ENCODE results near the gene DBP. TPM values are rescaled to one million over a fixed set of nuclear protein-coding genes. Genes with fewer than 3 reads are reported as not detected.

DBP gene
- total and polyA plus RNA-seq, 7 donors, result 6.2 to 14.1 (median 10.5) TPM

DNA sequence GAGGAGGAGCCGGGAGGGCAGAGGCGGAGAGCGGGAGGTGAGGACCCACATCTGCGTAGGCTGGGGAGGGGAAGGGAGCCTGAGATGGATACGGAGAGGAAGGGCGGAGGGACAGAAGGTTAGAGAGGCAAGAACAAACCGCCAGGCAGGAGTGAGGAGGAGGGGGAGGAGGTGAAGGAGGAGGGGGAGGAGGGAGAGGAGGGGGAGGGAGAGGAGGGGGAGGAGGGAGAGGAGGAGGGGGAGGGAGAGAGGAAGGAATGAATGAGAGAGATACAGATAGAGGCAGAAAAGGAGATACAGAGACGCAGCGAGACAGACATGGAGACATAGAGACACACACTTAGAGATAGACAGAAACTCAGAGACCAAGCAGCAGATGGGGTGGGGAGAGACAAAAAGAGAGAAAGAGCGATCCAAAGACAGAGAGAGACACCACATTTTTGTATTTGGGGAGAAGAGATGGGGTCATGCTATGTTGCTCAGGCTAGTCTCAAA lies 9.6 kb upstream of the DBP start:
- Histone ChIP-seq H3K4me3 (peak overlapping the region in 3 of 4 donors; percentile 48 to 63 (median 58)), H3K9me3 (no peaks in the 10 kb centered on the region), H3K27ac (peak overlapping the region; percentile 88 to 94 (median 92)), H3K36me3 (no peaks in the 10 kb centered on the region), H3K4me1 (peaks cover 0 to 22% (median 20%) of the 10 kb centered on the region in 4 donors), H3K27me3 (no peaks in the 10 kb centered on the region)
- intact Hi-C loops (cut with DNase I), result loop anchor here (1.0 to 5.0 kb wide), 5 partner anchors 28 to 191 kb away; partner anchors contain the start of gene HSD17B14
- no peak for DNase-seq
- WGBS, 2 donors, result 11 to 14% methylated on average over 8 to 9 of the region's 10 CpGs
- TF ChIP-seq, protein P1, sequence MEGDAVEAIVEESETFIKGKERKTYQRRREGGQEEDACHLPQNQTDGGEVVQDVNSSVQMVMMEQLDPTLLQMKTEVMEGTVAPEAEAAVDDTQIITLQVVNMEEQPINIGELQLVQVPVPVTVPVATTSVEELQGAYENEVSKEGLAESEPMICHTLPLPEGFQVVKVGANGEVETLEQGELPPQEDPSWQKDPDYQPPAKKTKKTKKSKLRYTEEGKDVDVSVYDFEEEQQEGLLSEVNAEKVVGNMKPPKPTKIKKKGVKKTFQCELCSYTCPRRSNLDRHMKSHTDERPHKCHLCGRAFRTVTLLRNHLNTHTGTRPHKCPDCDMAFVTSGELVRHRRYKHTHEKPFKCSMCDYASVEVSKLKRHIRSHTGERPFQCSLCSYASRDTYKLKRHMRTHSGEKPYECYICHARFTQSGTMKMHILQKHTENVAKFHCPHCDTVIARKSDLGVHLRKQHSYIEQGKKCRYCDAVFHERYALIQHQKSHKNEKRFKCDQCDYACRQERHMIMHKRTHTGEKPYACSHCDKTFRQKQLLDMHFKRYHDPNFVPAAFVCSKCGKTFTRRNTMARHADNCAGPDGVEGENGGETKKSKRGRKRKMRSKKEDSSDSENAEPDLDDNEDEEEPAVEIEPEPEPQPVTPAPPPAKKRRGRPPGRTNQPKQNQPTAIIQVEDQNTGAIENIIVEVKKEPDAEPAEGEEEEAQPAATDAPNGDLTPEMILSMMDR (IDR thresholded peaks at IDR 0.05), result no peak
- TF ChIP-seq POLR2A (IDR thresholded peaks at IDR 0.05) (no peak), EP300 (IDR thresholded peaks at IDR 0.05) (no peak), POLR2AphosphoS5 (IDR thresholded peaks at IDR 0.05) (no peak)

DNA sequence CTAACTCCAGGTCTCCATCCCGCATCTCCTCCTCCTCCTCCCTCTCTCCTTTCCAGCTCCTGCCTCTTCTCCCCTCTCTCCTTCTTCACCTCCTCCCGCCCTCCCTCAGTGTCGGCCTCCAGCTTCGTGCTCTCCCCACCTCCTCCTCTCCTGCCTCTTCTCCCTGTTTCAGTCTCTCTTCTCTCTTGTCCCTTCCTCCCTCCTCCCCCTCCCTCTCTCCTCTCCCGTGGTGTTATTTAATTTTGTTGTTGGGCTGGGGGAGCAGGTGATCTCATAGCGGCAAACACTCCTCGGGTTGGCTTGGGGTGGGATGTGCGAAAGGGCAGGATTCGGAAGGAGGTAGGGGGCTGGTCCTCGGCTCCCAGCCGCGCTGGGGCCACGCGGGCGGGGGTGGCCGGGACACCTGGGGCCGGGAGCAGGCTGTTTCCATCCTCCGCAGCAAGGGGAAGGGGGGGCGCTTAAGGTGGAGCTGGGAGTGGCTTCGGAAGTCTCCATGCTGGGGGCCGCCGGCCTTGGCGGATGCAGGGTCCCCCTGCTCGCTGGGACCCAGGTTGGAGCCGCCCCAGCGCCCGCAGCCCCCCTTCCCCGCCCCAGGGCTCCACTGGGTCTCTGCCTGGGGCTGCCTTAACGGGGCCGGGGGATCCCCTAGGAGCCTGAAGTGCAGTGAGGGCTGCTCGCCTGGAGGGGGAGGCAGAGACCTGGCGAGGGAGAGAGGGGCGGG lies 9.0 kb upstream of the DBP start, which contains the start of gene CA11:
Gene CA11, minus strand, starts transcription at position 187 of the 721 bp plus-strand sequence. CDS start 555 bp downstream, outside the sequence.
- Histone ChIP-seq H3K9me3 (no peaks in the 10 kb centered on the region), H3K4me3 (peak within 1 kb of the TSS; percentile 48 to 63 (median 58)), H3K27me3 (no peaks in the 10 kb centered on the region), H3K27ac (peak within 1 kb of the TSS; percentile 88 to 94 (median 92)), H3K4me1 (peaks cover 0 to 22% (median 20%) of the 10 kb centered on the region in 4 donors), H3K36me3 (no peaks in the 10 kb centered on the region)
- peak; percentile 95 for DNase-seq
- intact Hi-C loops (cut with DNase I), result loop anchor here (1.0 to 5.0 kb wide), 5 partner anchors 29 to 191 kb away; partner anchors contain the start of gene HSD17B14
- TF ChIP-seq, protein P1 (IDR thresholded peaks at IDR 0.05), result peak; percentile 91 to 97 (median 93)
- TF ChIP-seq EP300 (IDR thresholded peaks at IDR 0.05) (no peak), POLR2A (IDR thresholded peaks at IDR 0.05) (peak; percentile 59 to 64), POLR2AphosphoS5 (IDR thresholded peaks at IDR 0.05) (peak; percentile 27 to 65 (median 39))
- 1% methylated on average over 33 of the region's 33 CpGs for WGBS, 2 donors

DNA sequence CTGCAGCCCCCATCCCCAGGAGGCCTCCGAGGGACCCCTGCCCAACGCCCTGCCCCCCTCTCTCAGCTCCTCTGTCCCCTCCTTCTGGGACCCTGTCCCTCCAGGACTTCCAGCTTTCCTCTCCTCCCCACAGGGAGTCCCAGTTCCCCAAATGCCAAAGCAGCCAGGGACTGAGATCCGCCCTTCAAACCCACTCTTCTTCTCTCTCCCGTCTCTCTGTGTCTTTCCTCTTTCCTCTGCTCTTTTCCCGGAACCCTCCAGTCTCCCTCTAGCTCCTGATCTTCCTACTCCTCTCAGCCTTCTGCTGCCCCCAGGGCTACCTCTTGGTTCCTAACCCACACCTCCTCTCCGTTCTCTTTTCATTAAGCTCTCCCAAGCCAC lies 8.4 kb upstream of the DBP start:
- TF ChIP-seq POLR2AphosphoS5 (IDR thresholded peaks at IDR 0.05) (no peak), EP300 (IDR thresholded peaks at IDR 0.05) (no peak)
- TF ChIP-seq, protein P1 (IDR thresholded peaks at IDR 0.05), result no peak
- no peak for DNase-seq
- H3K4me1 ChIP-seq, result peaks cover 0 to 22% (median 20%) of the 10 kb centered on the region in 4 donors
- H3K27ac ChIP-seq, result peak overlapping the region; percentile 88 to 94 (median 92)
- no peaks in the 10 kb centered on the region for H3K36me3 ChIP-seq
- H3K9me3 ChIP-seq, result no peaks in the 10 kb centered on the region
- intact Hi-C loops (cut with DNase I), result loop anchor here (5.0 kb wide), 1 partner anchor 192 kb away; the partner anchor contains the start of gene HSD17B14
- H3K4me3 ChIP-seq, result peak overlapping the region; percentile 48 to 63 (median 58)
- WGBS, 2 donors, result 1 to 2% methylated on average over 6 of the region's 6 CpGs
- no peaks in the 10 kb centered on the region for H3K27me3 ChIP-seq

DNA sequence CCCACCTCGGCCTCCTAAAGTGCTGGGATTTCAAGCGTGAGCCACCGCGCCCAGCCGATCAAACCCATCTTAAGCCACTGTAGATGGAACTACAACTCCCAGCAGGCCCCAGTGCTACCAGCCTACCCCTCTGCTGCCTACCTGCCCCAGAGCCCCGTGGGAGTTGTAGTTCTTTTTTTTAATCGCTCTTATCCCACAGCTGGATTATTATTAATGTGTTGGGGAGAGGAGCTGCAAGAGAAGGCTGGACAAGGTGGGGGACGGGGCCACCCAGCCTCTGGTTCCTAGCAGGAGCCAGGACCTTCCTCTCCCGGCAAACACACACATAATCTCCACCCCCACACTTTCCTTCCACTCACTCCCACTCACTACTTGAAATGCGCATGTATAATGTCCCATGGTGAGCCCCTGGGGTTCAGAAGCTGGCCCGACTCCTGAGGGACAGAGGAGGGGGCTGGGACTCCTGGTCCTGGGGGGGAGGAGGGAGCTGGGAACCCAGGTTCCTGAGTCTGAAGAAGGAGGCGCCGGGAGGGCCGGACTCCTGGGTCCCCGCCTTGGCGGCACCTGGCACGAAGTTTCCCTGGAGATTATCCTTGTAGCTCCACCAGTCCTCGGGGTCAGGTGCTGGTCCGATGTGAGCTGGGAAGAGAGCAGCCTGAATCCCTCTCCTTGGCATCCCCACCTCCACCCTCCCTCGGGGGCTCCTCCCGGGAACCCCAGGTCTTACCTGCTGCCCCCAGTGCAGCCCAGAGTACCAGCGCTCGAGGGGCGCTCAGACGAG lies 7.8 kb upstream of the DBP start:
- 4 to 10% methylated on average over 25 of the region's 25 CpGs for WGBS, 2 donors
- intact Hi-C loops (cut with DNase I), result loop anchor here (5.0 kb wide), 1 partner anchor 192 kb away; the partner anchor contains the start of gene HSD17B14
- Histone ChIP-seq H3K27me3 (no peaks in the 10 kb centered on the region), H3K4me3 (peak overlapping the region; percentile 48 to 63 (median 58)), H3K4me1 (peaks cover 0 to 22% (median 20%) of the 10 kb centered on the region in 4 donors), H3K27ac (peak overlapping the region; percentile 88 to 94 (median 92)), H3K36me3 (no peaks in the 10 kb centered on the region), H3K9me3 (no peaks in the 10 kb centered on the region)
- peak; percentile 93 for DNase-seq
- TF ChIP-seq, protein P1 (IDR thresholded peaks at IDR 0.05), result no peak
- peak in 2 of 4 donors; percentile 19 to 49 for TF ChIP-seq POLR2AphosphoS5 (IDR thresholded peaks at IDR 0.05)

Measured in sigmoid colon (tissue), 7 donors.